GM12878 (cell line): Measurements from ENCODE around the gene R3HDM1. TPM values are rescaled to one million over a fixed set of nuclear protein-coding genes. Genes with fewer than 3 reads are reported as not detected.

Experiments used
- ATAC-seq: fragments of 200-7000 bp; cut with Tn5 transposase; 3 replicates; pipeline ENCODE4 v1.9.1; 2020; ENCODE audit warnings: mild to moderate bottlenecking, moderate library complexity
- BruUV-seq: library from RNA; stranded (reverse); fragments of 400-500 nt; replicated peaks from 2 replicates; lab custom pipeline; 2021; lab: Mats Ljungman, UMichigan
- CTCF ChIA-PET: fragments of 300-600 bp; sonication (Branson Sonifier 250); formaldehyde crosslinking; extraction: SDS; loops from one replicate; lab custom pipeline; 2021; ENCODE audit warnings: inconsistent platforms; lab: Yijun Ruan, JAX
- POLR2A ChIA-PET: fragments of 350-600 bp; formaldehyde crosslinking; extraction: SDS; loops from one replicate; lab custom pipeline; 2021; ENCODE audit warnings: inconsistent platforms; lab: Charles Lee
- RAD21 ChIA-PET: fragments of 300-600 bp; sonication (Branson Sonifier 250); formaldehyde crosslinking; loops from one replicate; lab custom pipeline; 2023; ENCODE audit warnings: antibody characterized with exemption; ENCODE audit not compliant: unreplicated experiment; lab: Charles Lee
- SMC1A ChIA-PET: fragments of 300-600 bp; sonication (Branson Sonifier 250); formaldehyde crosslinking; loops from one replicate; lab custom pipeline; 2023; ENCODE audit not compliant: unreplicated experiment, uncharacterized antibody; lab: Charles Lee
- DNase-seq: peaks from one replicate; pipeline ENCODE4 v3.0.0-alpha.2; 2011; ENCODE audit warnings: low read depth, low spot score
- FAIRE-seq: peaks from 3 replicates; lab custom pipeline; 2011; peaks lifted over from hg19 to GRCh38; lab: Jason Lieb, UNC
- H2AFZ ChIP-seq: 2 replicates; pipeline ENCODE4 v1.6.0; 2011; ENCODE audit warnings: low read depth, low read length, control low read depth; ENCODE audit not compliant: control insufficient read depth
- H3K27ac ChIP-seq: 2 replicates; pipeline ENCODE4 v1.5.1; 2011; ENCODE audit warnings: control low read depth; ENCODE audit not compliant: control insufficient read depth, insufficient read depth
- H3K27me3 ChIP-seq, 2 experiments: replicated peaks in 1 of 2; 2 replicates each; pipeline versions ENCODE4 v1.6.0 to v1.6.1; 2011; ENCODE audit warnings: low read length in 1 of 2; ENCODE audit not compliant: control insufficient read depth in 2 of 2, insufficient read depth in 2 of 2
- H3K36me3 ChIP-seq, 2 experiments: 2 replicates each; pipeline ENCODE4 v1.5.1; 2011; ENCODE audit warnings: low read length in 1 of 2; ENCODE audit not compliant: control insufficient read depth in 2 of 2, insufficient read depth in 2 of 2
- H3K4me1 ChIP-seq: 2 replicates; pipeline ENCODE4 v1.6.1; 2011; ENCODE audit warnings: mild to moderate bottlenecking, low read length, moderate library complexity, mixed read lengths; ENCODE audit not compliant: control insufficient read depth, insufficient read depth
- H3K4me2 ChIP-seq: 2 replicates; pipeline ENCODE4 v1.6.0; 2011; ENCODE audit warnings: control low read depth; ENCODE audit not compliant: control insufficient read depth, insufficient read depth
- H3K4me3 ChIP-seq: fragments of 200-600 bp; sonication (generic); 2 replicates; pipeline ENCODE4 v1.5.1; 2016
- H3K79me2 ChIP-seq: 2 replicates; pipeline ENCODE4 v1.6.0; 2011; ENCODE audit warnings: low read length; ENCODE audit not compliant: control insufficient read depth, insufficient read depth
- H3K9ac ChIP-seq: 2 replicates; pipeline ENCODE4 v1.8.0; 2011; ENCODE audit warnings: low read length, control low read depth, mixed read lengths; ENCODE audit not compliant: control insufficient read depth, insufficient read depth
- H3K9me3 ChIP-seq: replicated peaks from 3 replicates; pipeline ENCODE4 v1.5.1; 2011; ENCODE audit warnings: mild to moderate bottlenecking, low read length; ENCODE audit not compliant: control insufficient read depth, insufficient read depth
- H4K20me1 ChIP-seq: 2 replicates; pipeline ENCODE4 v1.6.0; 2011; ENCODE audit not compliant: control insufficient read depth, insufficient read depth
- CTCF ChIP-seq, 3 experiments: IDR thresholded peaks in 2 of 3; conservative IDR thresholded peaks in 1 of 3; 2 replicates each; pipeline ENCODE4 v1.5.1; 2011; ENCODE audit warnings: low read depth in 3 of 3, low read length in 3 of 3, mild to moderate bottlenecking in 3 of 3, control low read depth in 2 of 3, moderate library complexity in 2 of 3, inconsistent platforms in 1 of 3, mixed read lengths in 1 of 3; ENCODE audit not compliant: control insufficient read depth in 2 of 3, insufficient read depth in 1 of 3; ENCODE audit errors: extremely low read depth in 1 of 3
- EED ChIP-seq: sonication (generic); IDR thresholded peaks from 2 replicates; pipeline ENCODE4 v1.6.1; 2016; ENCODE audit warnings: antibody characterized with exemption, low read depth
- EGR1 ChIP-seq, 2 experiments: IDR thresholded peaks; 1 replicate in 1 of 2; 2 replicates in 1 of 2; pipeline ENCODE4 v1.6.1; 2011 to 2012; ENCODE audit warnings: low read depth in 2 of 2, low read length in 2 of 2, borderline replicate concordance in 1 of 2, mild to moderate bottlenecking in 1 of 2, moderate library complexity in 1 of 2
- HDAC2 ChIP-seq: fragments of 200-600 bp; sonication (generic); IDR thresholded peaks from 2 replicates; pipeline ENCODE4 v1.6.1; 2017
- IRF4 ChIP-seq: IDR thresholded peaks from 2 replicates; pipeline ENCODE4 v1.6.1; 2011; ENCODE audit warnings: low read depth, low read length
- KAT2A ChIP-seq: conservative IDR thresholded peaks from 2 replicates; pipeline ENCODE4 v1.6.1; 2011; ENCODE audit warnings: low read depth, low read length; ENCODE audit not compliant: control insufficient read depth
- NFXL1 ChIP-seq: fragments of 450-650 bp; IDR thresholded peaks from 2 replicates; pipeline ENCODE4 v1.6.1; 2017; ENCODE audit warnings: antibody characterized with exemption, mild to moderate bottlenecking, borderline replicate concordance
- PAX8 ChIP-seq: fragments of 450-650 bp; IDR thresholded peaks from 2 replicates; pipeline ENCODE4 v1.6.1; 2017; ENCODE audit warnings: mild to moderate bottlenecking, moderate library complexity
- RAD51 ChIP-seq: fragments of 450-650 bp; IDR thresholded peaks from 2 replicates; pipeline ENCODE4 v1.6.1; 2016; ENCODE audit warnings: moderate library complexity, mild to moderate bottlenecking, inconsistent platforms
- RCOR1 ChIP-seq: conservative IDR thresholded peaks from 2 replicates; pipeline ENCODE4 v1.6.1; 2012; ENCODE audit warnings: low read depth, low read length, improper control_type of control experiment
- RUNX3 ChIP-seq: IDR thresholded peaks from 2 replicates; pipeline ENCODE4 v1.6.1; 2012; ENCODE audit warnings: low read length, inconsistent platforms
- SIX5 ChIP-seq: IDR thresholded peaks from 2 replicates; pipeline ENCODE4 v1.6.1; 2011; ENCODE audit warnings: mild to moderate bottlenecking, low read depth, low read length, moderate library complexity; ENCODE audit not compliant: severe bottlenecking
- SMAD5 ChIP-seq: IDR thresholded peaks from 2 replicates; pipeline ENCODE4 v1.6.1; 2016; ENCODE audit warnings: antibody characterized with exemption, low read depth
- SUPT20H ChIP-seq: IDR thresholded peaks from 2 replicates; pipeline ENCODE4 v1.6.1; 2011; ENCODE audit warnings: low read depth, mild to moderate bottlenecking, low read length, moderate library complexity, borderline replicate concordance; ENCODE audit not compliant: control insufficient read depth
- ZSCAN29 ChIP-seq: fragments of 450-650 bp; IDR thresholded peaks from 2 replicates; pipeline ENCODE4 v1.6.1; 2017; ENCODE audit warnings: mild to moderate bottlenecking, moderate library complexity
- WGBS: methylation state at CpG from one replicate; pipeline ENCODE4 v1.1.6; 2016; ENCODE audit warnings: low lambda C conversion rate; ENCODE audit not compliant: insufficient replicate concordance, insufficient coverage; ENCODE audit errors: missing lambda C conversion rate; 5-methylcytosine and 5-hydroxymethylcytosine counted together
- in situ Hi-C: fragments of 300-500 bp; cut with MboI; formaldehyde crosslinking; loops from 9 replicates; pipeline ENCODE4 v1.14.3; 2018; ENCODE audit warnings: mixed read lengths
- intact Hi-C: fragments of 100-400 bp; cut with micrococcal nuclease; formaldehyde crosslinking; loops from one replicate; pipeline ENCODE4 v1.14.2; 2022; ENCODE audit not compliant: unreplicated experiment
- polyA plus RNA-seq, 11 experiments: library from polyadenylated mRNA; depleted of rRNA in 4 of 11; unstranded in 6 of 11; stranded (reverse) in 5 of 11; fragments of >200 nt; fragmentation: Nextera tagmentation in 4 of 11; fragmentation: Illumina TruSeq in 1 of 11; extraction: Ambion mirVana in 4 of 11; extraction: Trizol in 1 of 11; gene quantifications; 1 replicate in 1 of 11; 2 replicates in 10 of 11; pipeline versions ENCODE4 v1.2.1 to v1.2.3, GENCODE V29; 2011 to 2016; ENCODE audit warnings: inconsistent platforms in 2 of 11, missing spikeins in 2 of 11, low read depth in 1 of 11
- total RNA-seq, 4 experiments: library from RNA; depleted of rRNA in 3 of 4; stranded (reverse); fragments of >200 nt in 3 of 4; fragmentation: Illumina TruSeq in 1 of 4; extraction: Trizol in 1 of 4; gene quantifications; 2 replicates each; pipeline versions ENCODE4 v1.2.1 to v1.2.3, GENCODE V29; 2013 to 2021

Gene R3HDM1
- total and polyA plus RNA-seq, 10 of the 15 experiments (the other 5 are each of a cell fraction or from before 2014, with no cell fraction given): 16.8 to 89.6 (median 47.7) TPM

- no peak for ATAC-seq
- no peaks in the 10 kb centered on the region for H4K20me1 ChIP-seq
- no peak overlapping the region for H3K27ac ChIP-seq
- TF ChIP-seq RAD51 (no peak), EED (no peak), CTCF (IDR thresholded peaks at IDR 0.05 in 2 of 3, conservative IDR thresholded peaks at IDR 0.05 in 1 of 3; ENCODE audit: control insufficient read depth in 2 of 3, extremely low read depth in 1 of 3, insufficient read depth in 1 of 3, low read depth in 3 of 3, low read length in 3 of 3) (no peak)
- H3K9ac ChIP-seq: no peak overlapping the region
- intact Hi-C loops: no loop called here
- no peaks in the 10 kb centered on the region for H3K4me1 ChIP-seq
- RAD21 ChIA-PET: no interaction called here
- no peaks in the 10 kb centered on the region for H3K79me2 ChIP-seq
- H3K4me3 ChIP-seq: no peak overlapping the region
- no peak overlapping the region for H2AFZ ChIP-seq
- BruUV-seq: no TSS peak
- no peaks in the 10 kb centered on the region for H3K9me3 ChIP-seq
- WGBS: 97% methylated on average over 3 of the region's 3 CpGs
- FAIRE-seq: no peak
- POLR2A ChIA-PET: interaction anchor here (0.6 kb wide), 1 partner anchor 10 kb away, joined by 3 read pairs; no protein-coding TSS in a partner anchor
- CTCF ChIA-PET: interaction anchor here (1.0 to 1.6 kb wide), 2 partner anchors 11 to 34 kb away, joined by 3 to 6 read pairs; no protein-coding TSS in a partner anchor
- in situ Hi-C loops: no loop called here
- H3K36me3 ChIP-seq: peaks cover 1 to 23% of the 10 kb centered on the region in 2 experiments
- SMC1A ChIA-PET: interaction anchor here (1.6 kb wide), 1 partner anchor 17 kb away, joined by 3 read pairs; no protein-coding TSS in a partner anchor
- no peak overlapping the region for H3K4me2 ChIP-seq
- no peak for DNase-seq
- no peaks in the 10 kb centered on the region for H3K27me3 ChIP-seq
These were observed 144.7 kb downstream of the R3HDM1 start for GRCh38 chr2:135676031-135676430.

GRCh38 chr2:135679125-135679524 is 147.8 kb downstream of the R3HDM1 start:
- H3K4me2 ChIP-seq: no peak overlapping the region
- H3K4me1 ChIP-seq: no peaks in the 10 kb centered on the region
- no peaks in the 10 kb centered on the region for H3K9me3 ChIP-seq
- no peak for DNase-seq
- intact Hi-C loops (no loop called here), in situ Hi-C loops (no loop called here)
- WGBS: 67% methylated on average over 2 of the region's 2 CpGs
- FAIRE-seq: no peak
- no peak overlapping the region for H3K4me3 ChIP-seq
- H4K20me1 ChIP-seq: no peaks in the 10 kb centered on the region
- ChIA-PET SMC1A (no interaction called here), POLR2A (interaction anchor here (0.7 kb wide), 1 partner anchor 9 kb away, joined by 3 read pairs; no protein-coding TSS in a partner anchor), CTCF (interaction anchor here (1.2 to 1.3 kb wide), 2 partner anchors 14 to 66 kb away, joined by 3 to 4 read pairs; no protein-coding TSS in a partner anchor), RAD21 (interaction anchor here (0.7 kb wide), 1 partner anchor 148 kb away, joined by 3 read pairs; the partner anchor contains the start of genes R3HDM1 and ZRANB3)
- ATAC-seq: no peak; the same call in 2 of the 3 replicates
- BruUV-seq: no TSS peak
- H3K9ac ChIP-seq: no peak overlapping the region
- H3K36me3 ChIP-seq: peaks cover 1 to 16% of the 10 kb centered on the region in 2 experiments
- H3K27me3 ChIP-seq: no peaks in the 10 kb centered on the region
- no peak overlapping the region for H3K27ac ChIP-seq
- H2AFZ ChIP-seq: no peak overlapping the region
- no peaks in the 10 kb centered on the region for H3K79me2 ChIP-seq
- TF ChIP-seq HDAC2 (no peak), ZSCAN29 (no peak), EGR1 (IDR thresholded peaks at IDR 0.05; ENCODE audit: borderline replicate concordance in 1 of 2, low read depth in 2 of 2, low read length in 2 of 2) (no peak), PAX8 (no peak), RCOR1 (no peak), RUNX3 (no peak), SUPT20H (no peak), NFXL1 (no peak), SMAD5 (no peak), KAT2A (no peak), IRF4 (no peak), SIX5 (no peak)
